GM21737 (cell line): Measurements from ENCODE around the gene NOX3.
A peak's percentile ranks its signal among the peaks of the same experiment; 100 is the strongest.

Source experiments
- ATAC-seq: cut with Tn5 transposase; IDR thresholded peaks from one replicate; pipeline ENCODE4 v1.9.1; 2021; ENCODE audit warnings: mild to moderate bottlenecking, moderate library complexity; ENCODE audit not compliant: unreplicated experiment

The NOX3 gene

GRCh38 chr6:155436981-155437749 lies 18.5 kb downstream of the NOX3 start:
- ATAC-seq = no peak

- no peak for ATAC-seq
Observed at GRCh38 chr6:155434829-155435423, 20.7 kb downstream of the NOX3 start.

- no peak for ATAC-seq
Observed at GRCh38 chr6:155434096-155434495, 21.5 kb downstream of the NOX3 start.

- no peak for ATAC-seq
Observed at GRCh38 chr6:155432293-155432692, 23.3 kb downstream of the NOX3 start.

- ATAC-seq = no peak
Observed at GRCh38 chr6:155429321-155429893, 26.2 kb downstream of the NOX3 start.

- no peak for ATAC-seq
Observed at GRCh38 chr6:155426408-155426945, 29.2 kb downstream of the NOX3 start.

GRCh38 chr6:155424181-155424580 lies 31.5 kb downstream of the NOX3 start:
- no peak for ATAC-seq

GRCh38 chr6:155422635-155423034 lies 33.0 kb downstream of the NOX3 start:
- ATAC-seq = no peak

- ATAC-seq = no peak
Observed at GRCh38 chr6:155420492-155420891, 35.1 kb downstream of the NOX3 start.

GRCh38 chr6:155419161-155419560 lies 36.5 kb downstream of the NOX3 start:
- ATAC-seq = no peak

- peak; percentile 77 for ATAC-seq
Observed at GRCh38 chr6:155418017-155418761, 37.5 kb downstream of the NOX3 start.

- ATAC-seq = no peak
Observed at GRCh38 chr6:155417454-155417853, 38.2 kb downstream of the NOX3 start.

GRCh38 chr6:155415953-155416352 lies 39.7 kb downstream of the NOX3 start:
- ATAC-seq = no peak

- no peak for ATAC-seq
Observed at GRCh38 chr6:155414049-155414448, 41.6 kb downstream of the NOX3 start.

GRCh38 chr6:155412335-155412734 lies 43.3 kb downstream of the NOX3 start:
- ATAC-seq = no peak

- ATAC-seq = no peak
Observed at GRCh38 chr6:155411154-155412052, 44.2 kb downstream of the NOX3 start.

- no peak for ATAC-seq
Observed at GRCh38 chr6:155409391-155409790, 46.2 kb downstream of the NOX3 start.

- no peak for ATAC-seq
Observed at GRCh38 chr6:155408981-155409380, 46.7 kb downstream of the NOX3 start.

- no peak for ATAC-seq
Observed at GRCh38 chr6:155408231-155408630, 47.4 kb downstream of the NOX3 start.

GRCh38 chr6:155406801-155407200 lies 48.8 kb downstream of the NOX3 start:
- no peak for ATAC-seq
